NCI-H526 (cell line): ENCODE data around the gene BHMT2.

Experiments used
- DNase-seq, 2 experiments: peaks; one replicate each; lab custom pipeline; 2025; lab: John Stamatoyannopoulos, UW

Gene BHMT2

DNA sequence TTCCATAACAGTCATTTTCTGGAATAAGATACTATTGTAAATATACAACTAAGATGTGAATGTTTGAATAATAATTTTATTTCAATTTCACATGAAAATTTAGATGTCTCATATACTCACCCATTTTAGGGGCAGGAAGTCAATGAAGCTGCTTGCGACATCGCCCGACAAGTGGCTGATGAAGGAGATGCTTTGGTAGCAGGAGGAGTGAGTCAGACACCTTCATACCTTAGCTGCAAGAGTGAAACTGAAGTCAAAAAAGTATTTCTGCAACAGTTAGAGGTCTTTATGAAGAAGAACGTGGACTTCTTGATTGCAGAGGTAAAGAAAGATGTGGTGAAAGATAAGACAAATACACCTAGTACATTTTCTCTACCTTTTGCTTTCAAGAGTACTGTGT is 50.7 kb downstream of the BHMT2 start:
- no peak for DNase-seq

DNA sequence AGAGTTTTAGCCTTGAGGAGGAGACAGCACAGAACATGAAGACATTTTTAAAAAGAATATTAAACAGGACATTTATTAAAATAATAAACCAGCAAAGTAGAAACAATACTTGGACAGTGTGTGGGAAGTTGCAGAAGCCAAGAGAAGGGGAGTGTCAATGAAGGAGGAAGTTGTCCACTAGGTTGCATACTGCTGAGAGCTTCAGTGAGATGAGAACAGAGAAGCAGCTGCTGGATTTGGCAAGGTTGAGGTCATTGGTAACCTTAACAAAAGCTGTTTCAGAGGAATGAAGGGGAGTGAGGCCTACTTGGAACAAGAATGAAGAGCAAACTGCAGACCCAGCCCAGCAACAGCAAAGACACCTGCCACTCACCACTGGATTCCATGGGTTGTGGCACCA is 53.4 kb downstream of the BHMT2 start:
- DNase-seq, result no peak

DNA sequence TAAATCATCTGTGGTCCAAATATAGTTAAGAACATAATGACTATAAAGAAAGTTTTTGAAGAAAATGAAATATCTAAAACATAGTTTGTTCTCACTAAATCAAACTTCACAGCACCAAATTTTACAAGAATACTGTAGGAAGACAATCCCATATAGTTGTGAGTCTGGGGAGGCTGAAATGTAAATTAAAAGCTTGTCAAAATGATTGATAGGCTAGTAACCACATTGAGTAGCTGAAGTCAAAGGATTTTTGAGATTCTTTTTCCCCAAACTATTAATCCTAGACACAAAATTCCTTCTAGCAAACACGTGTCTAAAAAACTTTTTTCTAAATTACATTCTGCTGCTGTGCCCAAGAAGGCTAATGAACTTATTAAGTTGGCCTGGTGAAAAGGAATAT is 55.0 kb downstream of the BHMT2 start:
- DNase-seq, result no peak

DNA sequence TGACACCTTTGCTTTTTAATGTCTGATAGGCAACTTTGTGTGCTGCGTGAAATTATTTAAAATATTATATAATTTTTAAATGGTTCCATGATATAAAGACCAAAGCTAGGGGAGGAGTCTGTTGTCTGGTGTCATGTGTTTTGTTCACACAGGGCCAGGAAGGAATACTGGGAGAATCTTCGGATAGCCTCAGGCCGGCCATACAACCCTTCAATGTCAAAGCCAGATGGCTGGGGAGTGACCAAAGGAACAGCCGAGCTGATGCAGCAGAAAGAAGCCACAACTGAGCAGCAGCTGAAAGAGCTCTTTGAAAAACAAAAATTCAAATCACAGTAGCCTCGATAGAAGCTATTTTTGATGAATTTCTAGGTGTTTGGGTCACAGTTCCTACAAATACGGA is 61.2 kb downstream of the BHMT2 start:
- DNase-seq, result no peak

DNA sequence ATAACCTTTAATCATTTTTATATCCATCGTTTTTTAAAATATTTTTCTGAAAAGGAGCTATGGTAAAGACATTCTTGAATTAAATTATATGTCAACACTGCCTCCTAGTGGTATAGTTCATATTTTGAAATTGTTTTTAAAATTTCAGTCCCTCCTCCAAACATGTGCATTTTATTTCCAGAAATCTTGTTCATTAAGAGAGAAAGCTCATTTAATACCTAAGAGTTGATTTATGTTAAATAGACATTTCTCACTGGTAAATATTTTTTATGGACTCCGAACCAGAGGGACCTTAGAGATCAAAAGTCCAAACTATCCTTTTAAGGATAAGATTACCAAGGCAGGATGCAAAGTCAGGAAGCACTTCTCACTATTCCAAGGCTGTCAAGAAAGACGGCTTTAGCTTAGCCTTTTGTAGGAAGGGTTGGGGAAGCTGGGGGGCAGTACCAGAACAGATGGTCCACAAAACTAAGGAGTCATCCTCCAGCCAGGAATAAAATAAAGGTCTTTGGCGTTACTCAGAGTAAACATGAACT is 63.6 kb downstream of the BHMT2 start:
- peak; percentile 7 to 56 for DNase-seq

DNA sequence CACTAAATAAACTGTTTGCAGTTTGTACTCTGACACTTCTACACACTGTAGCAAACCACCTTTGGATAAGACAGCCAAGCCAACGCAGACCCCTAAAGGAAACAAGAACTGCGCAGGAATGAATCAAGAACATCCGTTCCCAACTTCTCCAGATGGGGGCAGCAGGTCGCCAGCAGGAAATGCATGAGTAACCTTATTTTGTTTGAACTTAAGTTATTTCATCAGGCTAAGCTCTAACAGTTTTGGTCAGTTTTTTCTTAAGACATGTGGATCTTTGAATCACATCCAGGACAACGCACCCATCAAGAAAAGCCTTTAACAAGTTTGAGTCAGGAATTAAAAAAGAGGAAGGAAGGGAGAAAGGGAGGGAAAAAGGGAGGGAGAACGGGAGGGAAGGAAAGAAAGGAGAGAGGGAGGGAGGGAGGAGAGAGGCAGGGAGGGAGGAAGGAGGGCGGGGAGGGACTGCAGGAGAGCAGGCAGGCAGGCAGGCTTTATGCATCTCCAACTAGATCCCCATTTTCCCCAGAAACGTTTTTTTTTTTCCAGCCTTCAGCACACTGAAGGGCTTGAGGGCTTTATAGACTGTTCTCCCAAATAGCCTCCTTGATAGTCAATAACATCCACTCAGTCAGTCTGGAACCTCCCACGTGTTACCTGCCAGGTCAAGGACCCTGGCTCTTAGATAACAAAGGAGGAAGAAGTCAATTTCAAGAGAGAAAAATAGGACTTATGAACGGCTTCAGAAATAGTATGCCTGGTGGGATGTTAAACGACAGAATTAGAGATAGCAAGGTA is 64.3 kb downstream of the BHMT2 start:
- DNase-seq, result peak; percentile 27 to 70

DNA sequence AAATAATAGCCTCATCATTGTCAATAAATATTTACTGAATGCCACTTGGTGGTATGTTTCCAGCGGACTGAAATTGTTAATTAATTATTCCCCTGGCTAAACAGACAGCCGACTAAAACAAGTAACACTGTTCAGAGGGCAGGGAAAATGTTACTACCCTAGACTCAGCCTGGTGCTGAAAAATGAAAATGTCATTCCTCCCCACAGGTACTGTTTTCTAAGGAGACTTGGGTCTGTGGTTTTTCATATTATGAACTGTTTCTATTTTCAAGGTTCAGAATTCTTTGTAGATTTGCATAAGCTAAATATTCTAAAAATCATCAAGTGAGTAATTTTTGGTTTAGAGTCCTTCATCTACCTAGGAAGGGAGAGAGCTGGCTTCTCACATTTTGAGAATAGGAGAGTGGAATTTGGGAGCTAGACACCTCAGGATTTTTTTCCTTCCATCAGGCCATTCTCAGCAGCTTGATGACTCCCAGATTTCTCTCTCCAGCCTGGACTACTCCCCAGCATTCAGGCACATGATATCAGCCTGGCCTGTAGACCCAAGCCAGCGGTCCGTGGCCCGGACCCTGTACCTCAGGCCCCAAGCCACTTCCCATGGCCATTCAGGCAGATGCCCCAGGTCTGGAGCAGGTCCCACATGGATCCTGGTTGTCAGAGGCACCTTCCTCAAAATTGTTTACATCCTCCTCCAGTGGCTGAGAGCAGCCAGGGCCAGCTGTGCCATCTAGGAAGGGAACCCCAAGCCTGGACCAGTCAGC is 66.4 kb downstream of the BHMT2 start:
- DNase-seq, result no peak

DNA sequence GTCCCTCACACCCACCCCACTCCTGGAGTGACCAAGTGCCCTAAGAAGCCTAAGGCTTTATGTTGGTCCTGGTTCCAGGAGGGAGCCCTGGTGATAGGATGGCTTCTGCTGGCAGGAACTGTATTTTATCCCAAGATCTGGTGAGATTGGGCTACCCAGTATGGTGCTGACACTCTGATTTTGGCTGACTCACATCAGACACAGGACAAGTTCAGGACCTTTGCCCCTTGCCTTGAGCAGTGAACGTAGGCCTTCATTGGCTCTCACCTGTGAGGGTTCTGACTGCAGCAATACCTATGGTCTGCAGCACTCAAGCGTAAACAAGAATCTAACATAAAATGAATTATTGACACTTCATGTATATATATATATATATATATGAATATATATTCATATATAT is 67.1 kb downstream of the BHMT2 start:
- no peak for DNase-seq
